ENCODE measurements around the gene ERICH4. TPM values are rescaled to one million over a fixed set of nuclear protein-coding genes. Genes with fewer than 3 reads are reported as not detected.
A peak's percentile ranks its signal among the peaks of the same experiment; 100 is the strongest.

The ERICH4 gene
- total and polyA plus RNA-seq, 2 of the 13 experiments (the other 11 are each of a cell fraction or from before 2014, with no cell fraction given), result 0.40 to 0.64 TPM

DNA sequence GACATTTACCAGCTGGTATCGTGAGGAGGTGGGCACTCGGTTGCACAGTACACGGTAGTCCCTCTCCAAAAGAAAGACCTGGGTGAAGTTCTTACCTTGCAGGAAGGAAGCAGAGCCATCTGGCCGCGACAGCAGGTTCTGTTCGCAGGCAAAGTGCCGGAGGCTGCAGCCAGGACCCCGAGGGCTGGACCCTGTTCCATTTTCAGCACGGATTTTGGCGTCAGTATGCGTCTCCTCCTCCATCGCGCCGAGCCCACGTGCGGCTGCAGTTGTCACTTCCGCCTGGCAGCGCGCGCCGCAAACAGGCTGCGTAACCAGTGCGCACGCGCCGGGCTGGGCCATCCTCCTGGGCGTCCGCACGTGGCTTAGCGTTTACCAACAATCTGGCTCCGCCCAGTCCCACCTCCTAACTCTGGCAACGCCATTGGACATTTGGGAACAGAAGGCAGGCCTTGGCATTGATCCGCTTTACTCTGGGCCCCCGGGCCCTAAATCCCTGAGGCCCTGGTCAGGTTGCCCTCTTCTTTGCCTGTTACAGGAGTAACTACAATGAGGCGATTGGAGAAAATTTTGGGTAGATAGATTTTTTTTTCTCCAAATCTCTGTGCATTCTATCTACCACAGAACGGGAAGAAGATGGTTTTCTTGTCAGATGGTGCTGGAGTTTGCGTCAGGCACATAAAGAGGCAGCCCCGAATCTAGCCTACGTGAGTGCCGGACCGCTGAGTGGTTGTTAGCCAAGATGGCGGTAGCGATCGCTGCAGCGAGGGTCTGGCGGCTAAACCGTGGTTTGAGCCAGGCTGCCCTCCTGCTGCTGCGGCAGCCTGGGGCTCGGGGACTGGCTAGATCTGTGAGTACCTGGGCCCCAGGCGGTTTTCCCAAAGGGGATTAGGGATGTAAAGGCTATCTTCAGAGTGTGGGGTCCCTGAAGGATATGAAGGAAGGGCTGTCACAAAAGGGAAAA lies 45.6 kb upstream of the ERICH4 start, which contains the start of the genes BCKDHA and EXOSC5:
TSS of gene BCKDHA (plus strand) at position 733 of the 964 bp plus-strand sequence. CDS start at position 743, 10 bp downstream.
TSS of gene EXOSC5 (minus strand) at position 274 of the 964 bp plus-strand sequence. CDS start at position 243, 31 bp downstream.
- Histone ChIP-seq H3K27me3 (ENCODE audit: control insufficient read depth in 1 of 2, insufficient read depth in 2 of 2, low read length in 2 of 2) (no peaks in the 10 kb centered on the region; a peak in 1 of 5 replicates), H3K36me3 (replicated peaks in 1 of 2; ENCODE audit: control insufficient read depth in 1 of 2, insufficient read depth in 2 of 2, low read length in 2 of 2) (peaks cover 0 to 1% of the 10 kb centered on the region in 2 experiments; a peak in 1 of 5 replicates), H3K79me2 (ENCODE audit: insufficient read depth, low read length) (peaks cover 32% of the 10 kb centered on the region), H4K20me1 (ENCODE audit: insufficient read depth, low read length) (no peaks in the 10 kb centered on the region), H2AFZ (ENCODE audit: low read length) (no peak within 1 kb of the TSS), H3K27ac (ENCODE audit: extremely low read length, insufficient read depth, low read length) (peak within 1 kb of the TSS; percentile 94), H3K4me1 (ENCODE audit: insufficient read depth, low read length) (peaks cover 30% of the 10 kb centered on the region), H3K4me3 (replicated peaks in 1 of 3; ENCODE audit: insufficient read depth in 1 of 3, low read depth in 2 of 3, low read length in 3 of 3) (peak within 1 kb of the TSS; percentile 86 to 94 (median 90)), H3K9ac (ENCODE audit: insufficient read depth, low read depth, low read length) (peak within 1 kb of the TSS; percentile 93), H3K9me3 (ENCODE audit: low read length) (no peaks in the 10 kb centered on the region), H3K4me2 (ENCODE audit: low read depth, low read length) (peak within 1 kb of the TSS; percentile 86)
- intact Hi-C loops (cut with micrococcal nuclease; ENCODE audit: unreplicated experiment), result no loop called here
- TSS peak; percentile 72 for BruUV-seq (replicated peaks)
- ChIA-PET POLR2A (interaction anchor here (1.0 kb wide), 1 partner anchor 30 kb away, joined by 3 read pairs; the partner anchor contains the start of gene B3GNT8), CTCF (ENCODE audit: low intra/inter-chr PET ratio, low total read pairs) (no interaction called here)
- under 1% methylated on average over 19 of the region's 50 CpGs for WGBS (ENCODE audit: low lambda C conversion rate)
- ATAC-seq (peak; percentile 94), FAIRE-seq (peak; percentile 89), DNase-seq (ENCODE audit: low spot score) (peak; percentile 99)
- in situ Hi-C loops (cut with HindIII; ENCODE audit: extremely low pct_ligation_motif_present, low pct_unique_long_range_greater_than_20kb), result no loop called here
- TF ChIP-seq ZNF180 (CRISPR knock-in tag; IDR thresholded peaks at IDR 0.05; ENCODE audit: borderline replicate concordance, low read depth) (0 out of 2 replicates have a peak, but pooled peaks have one; percentile 28), TSC22D2 (CRISPR knock-in tag; IDR thresholded peaks at IDR 0.05; ENCODE audit: borderline replicate concordance) (no peak), GATA4 (IDR thresholded peaks at IDR 0.05; ENCODE audit: borderline replicate concordance, low read depth) (no peak), SRSF4 (IDR thresholded peaks at IDR 0.05; ENCODE audit: low read depth, low read length, poor library complexity, severe bottlenecking) (no peak), CEBPG (CRISPR knock-in tag; IDR thresholded peaks at IDR 0.05) (peak; percentile 33), MAX (IDR thresholded peaks at IDR 0.05) (peak; percentile 100), THAP8 (CRISPR knock-in tag; IDR thresholded peaks at IDR 0.05; ENCODE audit: borderline replicate concordance) (no peak), HNRNPH1 (optimal IDR thresholded peaks at IDR 0.05; ENCODE audit: low read depth, low read length) (no peak), ZNF337 (CRISPR knock-in tag; IDR thresholded peaks at IDR 0.05; ENCODE audit: borderline replicate concordance, low read depth) (0 out of 2 replicates have a peak, but pooled peaks have one; percentile 24), PRMT3 (CRISPR knock-in tag; IDR thresholded peaks at IDR 0.05; ENCODE audit: borderline replicate concordance, low read depth) (no peak), ZNF329 (CRISPR knock-in tag; IDR thresholded peaks at IDR 0.05; ENCODE audit: low read depth) (peak; percentile 58; the same call in 1 of the 2 replicates), ZNF234 (CRISPR knock-in tag; conservative IDR thresholded peaks at IDR 0.05) (no peak), ZBTB3 (CRISPR knock-in tag; IDR thresholded peaks at IDR 0.05; ENCODE audit: borderline replicate concordance, low read depth) (no peak), ZNF549 (CRISPR knock-in tag; IDR thresholded peaks at IDR 0.05) (no peak)
- TF ChIP-seq, protein P1, sequence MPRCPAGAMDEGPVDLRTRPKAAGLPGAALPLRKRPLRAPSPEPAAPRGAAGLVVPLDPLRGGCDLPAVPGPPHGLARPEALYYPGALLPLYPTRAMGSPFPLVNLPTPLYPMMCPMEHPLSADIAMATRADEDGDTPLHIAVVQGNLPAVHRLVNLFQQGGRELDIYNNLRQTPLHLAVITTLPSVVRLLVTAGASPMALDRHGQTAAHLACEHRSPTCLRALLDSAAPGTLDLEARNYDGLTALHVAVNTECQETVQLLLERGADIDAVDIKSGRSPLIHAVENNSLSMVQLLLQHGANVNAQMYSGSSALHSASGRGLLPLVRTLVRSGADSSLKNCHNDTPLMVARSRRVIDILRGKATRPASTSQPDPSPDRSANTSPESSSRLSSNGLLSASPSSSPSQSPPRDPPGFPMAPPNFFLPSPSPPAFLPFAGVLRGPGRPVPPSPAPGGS (CRISPR knock-in tag; IDR thresholded peaks at IDR 0.05), result 0 out of 2 replicates have a peak, but pooled peaks have one; percentile 52
- TF ChIP-seq, protein P2, sequence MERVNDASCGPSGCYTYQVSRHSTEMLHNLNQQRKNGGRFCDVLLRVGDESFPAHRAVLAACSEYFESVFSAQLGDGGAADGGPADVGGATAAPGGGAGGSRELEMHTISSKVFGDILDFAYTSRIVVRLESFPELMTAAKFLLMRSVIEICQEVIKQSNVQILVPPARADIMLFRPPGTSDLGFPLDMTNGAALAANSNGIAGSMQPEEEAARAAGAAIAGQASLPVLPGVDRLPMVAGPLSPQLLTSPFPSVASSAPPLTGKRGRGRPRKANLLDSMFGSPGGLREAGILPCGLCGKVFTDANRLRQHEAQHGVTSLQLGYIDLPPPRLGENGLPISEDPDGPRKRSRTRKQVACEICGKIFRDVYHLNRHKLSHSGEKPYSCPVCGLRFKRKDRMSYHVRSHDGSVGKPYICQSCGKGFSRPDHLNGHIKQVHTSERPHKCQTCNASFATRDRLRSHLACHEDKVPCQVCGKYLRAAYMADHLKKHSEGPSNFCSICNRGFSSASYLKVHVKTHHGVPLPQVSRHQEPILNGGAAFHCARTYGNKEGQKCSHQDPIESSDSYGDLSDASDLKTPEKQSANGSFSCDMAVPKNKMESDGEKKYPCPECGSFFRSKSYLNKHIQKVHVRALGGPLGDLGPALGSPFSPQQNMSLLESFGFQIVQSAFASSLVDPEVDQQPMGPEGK (CRISPR knock-in tag; IDR thresholded peaks at IDR 0.05), result peak; percentile 42; the same call in 1 of the 2 replicates

All from HepG2 (cell line).